ENCODE measurements around the gene ZNF750.

DNA sequence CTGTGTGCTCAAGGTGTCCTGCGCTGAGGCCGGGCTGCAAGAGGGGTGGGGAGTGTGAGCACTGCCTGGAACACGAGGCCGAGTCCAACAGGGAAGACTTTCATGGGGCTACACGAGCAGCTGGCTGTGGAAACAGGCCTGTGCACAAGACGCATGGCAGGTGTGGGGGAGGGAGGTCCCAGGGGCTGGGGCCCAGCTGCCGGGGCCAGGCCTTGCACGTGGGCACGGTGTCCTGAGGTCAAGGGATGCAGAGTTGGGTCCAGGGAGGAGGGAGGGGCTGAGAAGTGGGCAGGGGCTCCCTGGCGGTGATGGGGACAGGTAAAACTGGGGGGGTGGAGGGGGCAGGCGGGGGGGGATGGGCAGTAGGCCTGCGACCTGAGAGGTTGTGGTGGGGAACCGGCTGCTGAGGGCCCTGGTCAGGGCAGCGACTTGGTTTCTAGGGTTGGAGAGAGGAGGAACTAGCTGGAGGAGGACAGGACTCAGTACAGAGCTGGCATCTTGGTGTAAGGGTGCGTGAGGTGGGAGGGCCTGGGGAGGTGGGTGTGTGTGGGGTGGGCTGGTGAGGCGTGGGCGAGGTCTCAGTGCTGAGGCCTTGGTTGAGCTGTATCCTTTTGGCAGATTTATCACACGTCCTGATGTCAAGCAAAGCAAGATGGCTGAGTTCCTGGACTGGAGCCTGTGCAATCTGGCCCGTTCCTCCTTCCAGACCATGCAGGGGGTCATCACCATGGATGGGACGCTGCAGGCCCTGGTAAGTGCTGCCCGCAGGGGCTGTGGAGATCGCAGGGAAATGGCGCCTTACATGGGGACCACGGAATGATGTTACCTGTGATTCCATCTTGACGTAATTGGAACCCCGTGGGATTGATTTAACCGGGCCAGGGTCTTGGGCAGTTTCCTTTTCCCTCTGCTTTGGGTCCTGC, 58.6 kb downstream of the ZNF750 start:
- TF ChIP-seq, protein P1, sequence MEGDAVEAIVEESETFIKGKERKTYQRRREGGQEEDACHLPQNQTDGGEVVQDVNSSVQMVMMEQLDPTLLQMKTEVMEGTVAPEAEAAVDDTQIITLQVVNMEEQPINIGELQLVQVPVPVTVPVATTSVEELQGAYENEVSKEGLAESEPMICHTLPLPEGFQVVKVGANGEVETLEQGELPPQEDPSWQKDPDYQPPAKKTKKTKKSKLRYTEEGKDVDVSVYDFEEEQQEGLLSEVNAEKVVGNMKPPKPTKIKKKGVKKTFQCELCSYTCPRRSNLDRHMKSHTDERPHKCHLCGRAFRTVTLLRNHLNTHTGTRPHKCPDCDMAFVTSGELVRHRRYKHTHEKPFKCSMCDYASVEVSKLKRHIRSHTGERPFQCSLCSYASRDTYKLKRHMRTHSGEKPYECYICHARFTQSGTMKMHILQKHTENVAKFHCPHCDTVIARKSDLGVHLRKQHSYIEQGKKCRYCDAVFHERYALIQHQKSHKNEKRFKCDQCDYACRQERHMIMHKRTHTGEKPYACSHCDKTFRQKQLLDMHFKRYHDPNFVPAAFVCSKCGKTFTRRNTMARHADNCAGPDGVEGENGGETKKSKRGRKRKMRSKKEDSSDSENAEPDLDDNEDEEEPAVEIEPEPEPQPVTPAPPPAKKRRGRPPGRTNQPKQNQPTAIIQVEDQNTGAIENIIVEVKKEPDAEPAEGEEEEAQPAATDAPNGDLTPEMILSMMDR (IDR thresholded peaks at IDR 0.05; ENCODE audit: low read length): no peak
- TF ChIP-seq EZH2 (optimal IDR thresholded peaks at IDR 0.05; ENCODE audit: low read depth, low read length): no peak
- no peak for TF ChIP-seq EZH2phosphoT487 (IDR thresholded peaks at IDR 0.05; ENCODE audit: low read length)

Data from MM.1S (cell line).